HCEC 1CT (cell line): Measurements from ENCODE around the gene TNKS1BP1.

Experiments
- DNase-seq: peaks from one replicate; pipeline ENCODE4 v3.0.0-alpha.2; 2017

Gene TNKS1BP1

GRCh38 chr11:57330029-57330428, 5.3 kb upstream of the TNKS1BP1 start:
- no peak for DNase-seq

GRCh38 chr11:57327721-57328120, 3.0 kb upstream of the TNKS1BP1 start:
- no peak for DNase-seq

- DNase-seq: no peak
Measured at GRCh38 chr11:57325735-57326048, 940 bp upstream of the TNKS1BP1 start.

GRCh38 chr11:57324154-57324885, 432 bp downstream of the TNKS1BP1 start:
- peak; percentile 45 for DNase-seq

GRCh38 chr11:57323855-57324153, 948 bp downstream of the TNKS1BP1 start:
- no peak for DNase-seq

- DNase-seq: no peak
Measured at GRCh38 chr11:57323167-57323854, 1.4 kb downstream of the TNKS1BP1 start.

GRCh38 chr11:57322256-57323166, 2.2 kb downstream of the TNKS1BP1 start:
- DNase-seq: peak; percentile 98

- DNase-seq: no peak
Measured at GRCh38 chr11:57321388-57322255, 3.1 kb downstream of the TNKS1BP1 start.

GRCh38 chr11:57320719-57321387, 3.9 kb downstream of the TNKS1BP1 start:
- no peak for DNase-seq

- no peak for DNase-seq
Measured at GRCh38 chr11:57320067-57320718, 4.6 kb downstream of the TNKS1BP1 start.

GRCh38 chr11:57318178-57318577, 6.6 kb downstream of the TNKS1BP1 start:
- DNase-seq: no peak

GRCh38 chr11:57316017-57316416, 8.7 kb downstream of the TNKS1BP1 start:
- DNase-seq: no peak

- peak; percentile 39 for DNase-seq
Measured at GRCh38 chr11:57315491-57315890, 9.3 kb downstream of the TNKS1BP1 start.

GRCh38 chr11:57314221-57314973, 10.4 kb downstream of the TNKS1BP1 start:
- DNase-seq: no peak

GRCh38 chr11:57313788-57314135, 11.0 kb downstream of the TNKS1BP1 start:
- no peak for DNase-seq

- no peak for DNase-seq
Measured at GRCh38 chr11:57313071-57313787, 11.5 kb downstream of the TNKS1BP1 start.

- DNase-seq: no peak
Measured at GRCh38 chr11:57312511-57313021, 12.2 kb downstream of the TNKS1BP1 start.

GRCh38 chr11:57311109-57311936, 13.4 kb downstream of the TNKS1BP1 start:
- peak; percentile 97 for DNase-seq

GRCh38 chr11:57310630-57311086, 14.1 kb downstream of the TNKS1BP1 start:
- no peak for DNase-seq
